Epidermal melanocyte (primary cell): ENCODE results near the gene DUSP1.
A peak's percentile ranks its signal among the peaks of the same experiment; 100 is the strongest.

ENCODE experiments used
- DNase-seq: peaks from one replicate; pipeline ENCODE4 v3.0.0; 2011; ENCODE audit warnings: low spot score; ENCODE audit not compliant: insufficient read length

The DUSP1 gene

DNA sequence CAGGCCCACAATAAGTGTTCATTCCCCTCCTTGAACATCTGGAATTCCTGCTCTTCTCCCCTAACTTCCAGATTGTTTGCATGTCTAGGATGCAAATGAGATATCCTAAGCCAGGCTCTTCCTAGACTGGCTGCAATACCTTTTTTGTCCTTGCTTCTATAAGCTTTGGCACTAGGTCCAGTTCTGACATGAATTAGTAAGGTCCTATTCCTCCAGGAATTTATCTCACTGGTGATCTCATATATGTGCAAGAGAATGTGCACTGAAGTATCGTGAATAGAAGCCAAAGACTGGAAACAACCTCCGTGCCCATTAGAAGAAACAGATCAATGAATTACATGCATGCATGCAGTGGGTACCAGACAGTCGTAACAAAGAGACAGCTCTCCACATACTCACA lies 25.2 kb downstream of the DUSP1 start:
- no peak for DNase-seq

- no peak for DNase-seq
Measured at GRCh38 chr5:172745406-172745805, 25.6 kb downstream of the DUSP1 start.

DNA sequence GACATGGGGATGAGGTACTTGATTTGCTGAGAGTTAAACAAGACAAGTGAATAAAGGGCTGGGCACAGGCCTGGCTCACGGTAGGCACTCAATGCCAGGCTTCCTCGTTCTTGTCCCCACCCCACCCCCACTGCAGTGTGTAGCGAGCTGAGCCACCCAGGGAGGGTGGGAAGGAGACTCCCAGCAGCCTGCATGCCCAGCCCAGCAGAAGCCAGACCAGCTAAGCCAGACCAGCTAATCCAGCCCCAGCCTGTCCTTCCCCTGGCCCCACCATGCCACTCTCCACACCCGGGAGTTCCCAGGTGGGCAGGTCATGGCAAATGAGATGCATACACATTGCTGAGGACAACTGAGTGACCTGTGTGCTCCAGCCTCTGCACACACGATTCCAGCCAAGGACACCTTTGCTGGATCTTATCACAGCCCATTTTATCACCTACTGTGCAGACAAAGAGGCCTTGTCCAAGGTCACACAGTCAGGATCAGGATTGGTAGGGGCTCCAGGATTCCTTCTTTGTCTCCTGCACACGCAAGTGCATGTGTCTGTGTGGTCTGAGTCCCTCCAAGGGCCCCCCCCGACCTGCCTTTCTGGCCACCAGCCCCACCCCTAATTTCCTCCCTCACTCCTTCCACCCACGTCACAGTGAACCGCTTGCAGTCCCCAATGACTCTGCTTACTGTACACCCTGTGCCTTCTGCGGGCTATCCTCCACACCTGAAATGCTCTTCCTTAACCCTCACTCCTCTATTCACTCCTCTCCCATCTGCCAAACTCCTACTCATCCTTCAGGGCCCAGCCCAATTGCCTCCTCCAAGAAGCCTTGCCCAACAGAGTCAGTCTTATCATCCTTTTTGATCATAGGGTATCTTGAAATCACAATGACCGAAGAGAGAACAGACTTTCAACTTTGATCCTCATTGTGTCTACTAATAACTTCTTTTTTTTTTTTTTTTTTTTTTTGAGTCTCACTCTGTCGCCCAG lies 26.6 kb downstream of the DUSP1 start:
- no peak for DNase-seq

GRCh38 chr5:172743112-172743959 lies 27.7 kb downstream of the DUSP1 start:
- no peak for DNase-seq

DNA sequence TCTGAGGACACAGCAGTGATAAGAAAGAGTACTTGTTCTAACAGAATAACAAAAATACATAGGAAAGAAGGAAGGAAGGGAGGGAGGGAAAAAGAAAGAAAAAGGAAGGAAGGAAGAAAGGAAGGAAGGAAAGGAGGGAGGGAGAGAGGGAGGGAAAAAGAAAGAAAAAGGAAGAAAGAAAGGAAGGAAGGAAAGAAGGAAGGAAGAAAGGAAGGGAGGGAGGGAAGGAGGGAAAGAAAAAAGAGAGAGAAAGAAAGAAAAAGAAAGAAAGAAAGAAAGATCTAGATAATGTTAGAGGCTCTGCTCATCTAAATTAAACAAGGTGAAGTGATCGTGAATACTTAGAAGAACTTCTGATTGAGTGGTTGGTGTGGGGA lies 29.8 kb downstream of the DUSP1 start:
- no peak for DNase-seq

DNA sequence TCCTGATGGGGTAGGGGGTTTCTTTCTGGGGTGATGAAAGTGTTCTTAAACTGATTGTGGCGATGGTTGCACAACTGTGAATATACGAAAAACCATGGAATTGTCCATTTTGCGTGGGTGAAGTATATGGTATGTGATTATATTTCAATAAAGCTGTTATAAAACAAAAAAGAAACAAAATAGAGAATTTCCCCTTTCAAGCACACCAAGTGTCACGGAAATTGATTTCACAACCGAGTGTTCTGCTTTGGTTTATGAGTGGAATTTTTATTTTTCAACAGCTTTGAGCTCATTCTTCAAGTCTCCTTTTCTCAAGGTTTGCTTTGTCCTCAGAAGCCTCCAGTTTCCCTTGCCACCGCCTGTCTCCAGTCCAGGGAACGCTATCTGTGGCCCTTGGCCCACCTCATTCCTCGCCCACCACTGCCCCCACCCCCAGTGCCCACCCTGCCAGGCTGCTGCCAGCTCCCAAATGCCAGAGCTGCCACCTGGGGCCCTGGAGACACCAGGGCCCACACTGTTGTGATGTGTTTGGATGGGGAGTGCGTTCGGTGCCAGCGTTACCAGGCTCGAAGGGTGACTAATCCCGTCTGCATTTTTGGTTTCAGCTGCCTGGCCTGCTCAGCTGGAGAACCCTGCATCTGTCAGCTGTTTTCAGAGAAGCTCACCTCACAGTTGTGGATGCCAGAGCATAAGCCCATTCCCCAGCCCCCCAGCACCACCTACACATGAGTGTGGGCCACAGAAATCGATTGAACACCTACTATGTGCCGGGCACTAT lies 30.4 kb downstream of the DUSP1 start:
- no peak for DNase-seq

- no peak for DNase-seq
Measured at GRCh38 chr5:172739375-172739774, 31.6 kb downstream of the DUSP1 start.

GRCh38 chr5:172736508-172737135 lies 34.4 kb downstream of the DUSP1 start:
- no peak for DNase-seq

DNA sequence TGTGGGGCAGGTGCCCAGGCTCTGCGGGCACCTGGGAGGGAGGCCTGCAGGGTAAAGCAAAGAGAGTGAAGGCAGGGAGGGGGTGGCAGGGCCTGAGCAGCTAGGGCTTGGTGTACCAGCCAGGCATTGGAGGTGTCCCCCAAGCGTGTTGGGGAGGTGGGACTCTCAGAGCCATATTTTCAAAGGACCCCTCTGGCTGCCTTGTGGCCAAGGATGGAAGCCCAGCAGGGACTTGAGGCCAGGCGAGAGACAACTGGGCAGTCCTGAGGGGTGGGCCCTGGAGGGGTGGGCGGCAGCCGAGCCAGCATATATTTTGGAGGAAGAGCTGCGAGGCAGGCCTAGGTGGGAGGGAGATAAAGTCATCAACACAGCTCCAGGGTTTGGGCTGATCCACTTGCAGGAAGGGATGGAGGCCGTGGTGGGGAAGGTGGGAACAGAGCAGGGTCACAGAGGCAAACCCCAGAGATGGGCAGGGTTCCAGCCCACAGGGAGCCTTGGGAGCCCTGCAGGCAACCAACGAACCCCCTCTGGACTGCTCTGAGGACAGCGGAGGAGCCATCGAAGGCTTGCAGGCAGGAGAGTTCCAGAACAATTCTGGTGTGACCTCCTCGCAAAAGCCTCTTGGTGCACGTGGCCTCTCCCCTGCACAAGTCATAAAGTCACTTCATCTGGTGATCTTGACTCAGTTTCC lies 35.7 kb downstream of the DUSP1 start:
- DNase-seq, result no peak

DNA sequence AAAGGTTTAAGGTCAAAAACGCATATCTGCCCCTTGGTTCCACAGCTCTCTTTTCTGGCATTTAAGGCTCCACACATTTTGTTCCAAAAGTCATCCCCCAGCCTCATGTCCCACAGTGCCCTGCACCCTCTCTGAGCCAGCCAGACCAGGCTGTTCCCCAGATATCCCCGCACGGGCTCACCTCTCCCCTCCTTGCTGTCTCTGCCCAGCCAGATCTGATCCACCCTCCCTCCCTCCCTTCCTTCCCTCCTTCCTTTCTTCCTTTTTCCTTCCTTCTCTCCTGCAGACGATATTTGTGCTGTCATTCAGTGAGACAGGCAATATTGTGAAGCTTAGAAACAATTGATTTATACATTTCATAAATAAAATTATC lies 37.0 kb downstream of the DUSP1 start:
- DNase-seq, result no peak

GRCh38 chr5:172733131-172733973 lies 37.6 kb downstream of the DUSP1 start:
- peak; percentile 54 for DNase-seq

DNA sequence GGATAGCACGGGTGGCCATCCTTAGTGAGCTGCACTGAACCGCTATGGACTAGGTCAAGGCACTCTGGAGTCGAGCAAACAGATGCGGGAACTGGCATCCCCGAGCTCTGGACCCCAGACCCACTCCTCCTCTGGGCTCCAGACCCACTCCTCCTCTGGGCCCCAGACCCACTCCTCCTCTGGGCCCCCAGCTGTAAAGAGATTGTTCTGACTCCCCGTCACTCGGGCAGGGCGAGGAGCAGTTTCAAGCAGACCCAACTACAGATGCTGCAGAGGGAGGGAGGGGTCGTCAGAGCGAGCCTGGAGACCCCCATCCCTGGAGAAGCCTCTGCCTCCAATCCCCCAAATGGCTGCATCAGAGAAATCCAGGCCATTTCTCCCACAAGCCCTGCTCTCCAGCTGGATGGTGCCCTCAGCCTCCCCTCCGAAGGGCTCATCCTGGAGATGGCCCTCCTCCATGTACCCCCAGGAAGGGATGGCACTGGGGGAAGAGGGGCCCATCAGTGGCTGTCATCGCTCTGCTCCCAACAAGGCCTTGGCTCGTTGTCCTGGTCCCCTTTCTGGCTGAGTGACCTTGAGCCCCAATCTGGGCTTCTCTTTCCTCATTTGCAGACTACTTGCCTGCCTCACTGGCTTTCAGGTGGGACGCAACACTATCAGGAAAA lies 38.7 kb downstream of the DUSP1 start:
- DNase-seq, result no peak

GRCh38 chr5:172731680-172732074 lies 39.3 kb downstream of the DUSP1 start:
- DNase-seq, result no peak

- no peak for DNase-seq
Measured at GRCh38 chr5:172730981-172731679, 39.9 kb downstream of the DUSP1 start.

GRCh38 chr5:172730222-172730621 lies 40.8 kb downstream of the DUSP1 start:
- no peak for DNase-seq

DNA sequence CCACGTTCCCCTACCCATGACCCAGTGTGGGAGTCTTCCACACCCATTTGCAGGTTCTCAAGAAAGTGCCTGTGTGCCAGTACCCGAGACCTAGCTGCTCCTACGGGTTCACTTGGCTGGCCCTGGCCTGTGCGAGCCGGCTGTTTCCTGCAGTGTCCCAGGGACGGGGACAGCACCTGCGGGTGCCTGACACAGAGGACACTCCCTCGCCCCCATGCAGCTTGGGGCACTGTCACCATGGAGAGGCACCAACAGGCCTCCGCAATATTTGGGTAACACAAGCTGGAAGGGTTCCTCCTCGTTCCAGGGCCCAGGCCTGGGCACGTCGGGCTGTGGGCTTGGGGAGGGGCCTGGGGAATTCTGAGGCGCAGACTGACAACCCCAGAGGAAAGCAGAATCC lies 41.4 kb downstream of the DUSP1 start:
- DNase-seq, result no peak

- DNase-seq, result no peak
Measured at GRCh38 chr5:172728481-172729241, 42.3 kb downstream of the DUSP1 start.

GRCh38 chr5:172727551-172727950 lies 43.4 kb downstream of the DUSP1 start:
- DNase-seq, result no peak
